HepG2 (cell line): Measurements from ENCODE around the gene FBXO4. TPM values are rescaled to one million over a fixed set of nuclear protein-coding genes. Genes with fewer than 3 reads are reported as not detected.

Experiments
- DMAP1 ChIP-seq: IDR thresholded peaks from 2 replicates; pipeline ENCODE4 v1.6.1; 2016
- DPF2 ChIP-seq: sonication (generic); formaldehyde crosslinking; IDR thresholded peaks from 2 replicates; pipeline ENCODE4 v1.4.0; 2020; ENCODE audit warnings: mild to moderate bottlenecking, low read depth, missing genetic modification reagents, borderline replicate concordance
- GABPA ChIP-seq, 2 experiments: IDR thresholded peaks; 2 replicates each; pipeline ENCODE4 v1.6.1; 2011 to 2016; ENCODE audit warnings: low read depth in 2 of 2, low read length in 1 of 2, missing biosample characterization in 1 of 2, missing genetic modification characterization in 1 of 2
- GZF1 ChIP-seq: sonication (generic); formaldehyde crosslinking; IDR thresholded peaks from 2 replicates; pipeline ENCODE4 v1.5.1; 2020; ENCODE audit warnings: mild to moderate bottlenecking, missing genetic modification reagents
- HOXA7 ChIP-seq: sonication (generic); formaldehyde crosslinking; IDR thresholded peaks from 2 replicates; pipeline ENCODE4 v1.8.1; 2022; ENCODE audit warnings: mild to moderate bottlenecking, missing genetic modification reagents, moderate library complexity
- KLF16 ChIP-seq, 2 experiments: sonication (generic) in 1 of 2; formaldehyde crosslinking in 1 of 2; IDR thresholded peaks; 2 replicates each; pipeline versions ENCODE4 v1.6.1 to v1.8.0; 2016 to 2023; ENCODE audit warnings: missing genetic modification reagents in 2 of 2, missing compliant biosample characterization in 1 of 2
- MED1 ChIP-seq: sonication (generic); formaldehyde crosslinking; IDR thresholded peaks from 2 replicates; pipeline ENCODE4 v1.4.0; 2020; ENCODE audit warnings: missing genetic modification reagents
- MYNN ChIP-seq: sonication (generic); formaldehyde crosslinking; IDR thresholded peaks from 2 replicates; pipeline ENCODE4 v1.4.0; 2020; ENCODE audit warnings: mild to moderate bottlenecking, low read depth, missing genetic modification reagents
- NR3C1 ChIP-seq: sonication (generic); formaldehyde crosslinking; IDR thresholded peaks from 2 replicates; pipeline ENCODE4 v1.4.0; 2020; ENCODE audit warnings: missing genetic modification reagents
- TGIF2 ChIP-seq: IDR thresholded peaks from 2 replicates; pipeline ENCODE4 v1.6.1; 2016; ENCODE audit warnings: control low read depth, missing compliant biosample characterization
- ZFP36L1 ChIP-seq: sonication (generic); formaldehyde crosslinking; IDR thresholded peaks from 2 replicates; pipeline ENCODE4 v1.8.0; 2022; ENCODE audit warnings: mild to moderate bottlenecking, missing genetic modification reagents, moderate library complexity
- ZNF333 ChIP-seq: sonication (generic); formaldehyde crosslinking; IDR thresholded peaks from 2 replicates; pipeline ENCODE4 v1.4.0; 2020; ENCODE audit warnings: mild to moderate bottlenecking, missing genetic modification reagents, borderline replicate concordance
- ZNF34 ChIP-seq: sonication (generic); formaldehyde crosslinking; IDR thresholded peaks from 2 replicates; pipeline ENCODE4 v1.4.0; 2020; ENCODE audit warnings: mild to moderate bottlenecking, missing genetic modification reagents, borderline replicate concordance
- ZSCAN21 ChIP-seq: sonication (generic); formaldehyde crosslinking; IDR thresholded peaks from 2 replicates; pipeline ENCODE4 v1.8.0; 2022; ENCODE audit warnings: mild to moderate bottlenecking, missing genetic modification reagents, moderate library complexity, borderline replicate concordance
- ZSCAN29 ChIP-seq: sonication (generic); formaldehyde crosslinking; conservative IDR thresholded peaks from 2 replicates; pipeline ENCODE4 v1.4.0; 2020; ENCODE audit warnings: mild to moderate bottlenecking, missing genetic modification reagents
- polyA plus RNA-seq, 8 experiments: library from polyadenylated mRNA; depleted of rRNA in 3 of 8; stranded (reverse) in 7 of 8; unstranded in 1 of 8; fragments of >200 nt; fragmentation: Illumina TruSeq in 4 of 8; extraction: Trizol in 4 of 8; gene quantifications; 2 replicates each; pipeline versions ENCODE4 v1.2.1 to v1.2.3, GENCODE V29; 2011 to 2016; ENCODE audit warnings: low read depth in 4 of 8, missing spikeins in 1 of 8, mixed read lengths in 1 of 8; ENCODE audit not compliant: insufficient read depth in 1 of 8
- total RNA-seq, 5 experiments: library from RNA; depleted of rRNA; stranded (reverse); fragments of >200 nt; fragmentation: Illumina TruSeq; extraction: Trizol; gene quantifications; 2 replicates each; pipeline ENCODE4 v1.2.3, GENCODE V29; 2016; ENCODE audit warnings: low read depth in 1 of 5
- TF ChIP-seq, protein P1 (sequence below): sonication (generic); formaldehyde crosslinking; IDR thresholded peaks from 2 replicates; pipeline ENCODE4 v1.8.1; 2022; ENCODE audit warnings: low read depth, mild to moderate bottlenecking, missing genetic modification reagents
- TF ChIP-seq, protein P2 (sequence below): sonication (generic); formaldehyde crosslinking; IDR thresholded peaks from 2 replicates; pipeline ENCODE4 v1.4.0; 2020; ENCODE audit warnings: mild to moderate bottlenecking, missing genetic modification reagents
- TF ChIP-seq, protein P3 (sequence below): sonication (generic); formaldehyde crosslinking; IDR thresholded peaks from 2 replicates; pipeline ENCODE4 v1.4.0; 2020; ENCODE audit warnings: low read depth, mild to moderate bottlenecking, missing genetic modification reagents
- TF ChIP-seq, protein P4 (sequence below): sonication (generic); formaldehyde crosslinking; IDR thresholded peaks from 2 replicates; pipeline ENCODE4 v1.4.0; 2020; ENCODE audit warnings: missing genetic modification reagents
- TF ChIP-seq, protein P5 (sequence below): sonication (generic); formaldehyde crosslinking; IDR thresholded peaks from 2 replicates; pipeline ENCODE4 v1.8.0; 2023; ENCODE audit warnings: mild to moderate bottlenecking, missing genetic modification reagents

Gene FBXO4
- total and polyA plus RNA-seq, 2 of the 13 experiments (the other 11 are each of a cell fraction or from before 2014, with no cell fraction given), result 5.2 to 16.4 TPM

DNA sequence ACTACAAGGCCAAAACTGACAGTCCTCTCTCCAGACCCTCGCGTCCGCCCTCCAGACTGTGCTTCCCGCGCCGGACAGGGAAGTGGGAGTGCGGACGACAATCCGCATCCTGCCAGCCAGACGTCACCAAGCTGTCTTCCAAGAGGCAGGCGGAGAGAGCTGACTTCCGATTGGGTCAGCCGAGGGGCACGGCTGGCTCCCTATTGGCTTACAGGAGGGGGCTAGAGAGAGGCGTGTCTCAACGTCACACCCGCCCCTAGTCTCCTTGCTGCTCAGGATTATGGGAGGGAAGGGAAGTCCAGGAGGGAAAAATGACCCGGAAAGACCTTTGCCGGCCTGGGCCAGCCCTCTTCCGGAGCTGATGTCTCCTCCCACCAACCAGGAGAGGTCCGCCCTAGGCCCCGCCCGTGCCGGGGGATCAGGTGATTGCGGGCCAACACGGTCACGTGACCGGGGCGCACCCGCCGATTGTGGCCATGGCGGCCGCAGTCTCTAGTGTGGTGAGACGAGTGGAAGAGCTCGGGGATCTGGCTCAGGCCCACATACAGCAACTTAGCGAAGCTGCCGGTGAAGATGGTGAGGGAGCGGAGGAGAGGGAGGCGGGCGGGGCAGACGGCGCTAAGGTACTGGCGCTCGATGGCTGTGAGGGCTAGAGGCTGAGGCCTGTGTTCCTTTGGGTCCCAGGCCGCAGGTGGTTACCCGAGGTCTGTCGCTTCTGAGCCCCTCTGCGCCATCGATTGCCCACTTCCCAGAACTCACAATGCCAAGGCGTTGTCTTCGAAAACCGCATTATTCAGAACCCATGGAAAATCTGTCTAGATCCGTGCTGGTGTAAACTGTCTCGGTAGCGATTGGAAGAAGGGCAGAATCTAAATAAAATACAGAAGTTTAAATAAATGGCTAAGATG lies 20.9 kb upstream of the FBXO4 start, which contains the start of gene RIMOC1 (continued):
- TF ChIP-seq KLF16 (CRISPR knock-in tag; IDR thresholded peaks at IDR 0.05), result peak in 1 of 2 experiments; percentile 92; a peak in 2 of 4 replicates
- peak; percentile 93; the same call in 1 of the 2 replicates for TF ChIP-seq TGIF2 (CRISPR knock-in tag)
- TF ChIP-seq ZNF34 (CRISPR knock-in tag), result peak; percentile 54; the same call in 1 of the 2 replicates
- peak; percentile 92 for TF ChIP-seq DMAP1 (CRISPR knock-in tag)
- TF ChIP-seq, protein P1, sequence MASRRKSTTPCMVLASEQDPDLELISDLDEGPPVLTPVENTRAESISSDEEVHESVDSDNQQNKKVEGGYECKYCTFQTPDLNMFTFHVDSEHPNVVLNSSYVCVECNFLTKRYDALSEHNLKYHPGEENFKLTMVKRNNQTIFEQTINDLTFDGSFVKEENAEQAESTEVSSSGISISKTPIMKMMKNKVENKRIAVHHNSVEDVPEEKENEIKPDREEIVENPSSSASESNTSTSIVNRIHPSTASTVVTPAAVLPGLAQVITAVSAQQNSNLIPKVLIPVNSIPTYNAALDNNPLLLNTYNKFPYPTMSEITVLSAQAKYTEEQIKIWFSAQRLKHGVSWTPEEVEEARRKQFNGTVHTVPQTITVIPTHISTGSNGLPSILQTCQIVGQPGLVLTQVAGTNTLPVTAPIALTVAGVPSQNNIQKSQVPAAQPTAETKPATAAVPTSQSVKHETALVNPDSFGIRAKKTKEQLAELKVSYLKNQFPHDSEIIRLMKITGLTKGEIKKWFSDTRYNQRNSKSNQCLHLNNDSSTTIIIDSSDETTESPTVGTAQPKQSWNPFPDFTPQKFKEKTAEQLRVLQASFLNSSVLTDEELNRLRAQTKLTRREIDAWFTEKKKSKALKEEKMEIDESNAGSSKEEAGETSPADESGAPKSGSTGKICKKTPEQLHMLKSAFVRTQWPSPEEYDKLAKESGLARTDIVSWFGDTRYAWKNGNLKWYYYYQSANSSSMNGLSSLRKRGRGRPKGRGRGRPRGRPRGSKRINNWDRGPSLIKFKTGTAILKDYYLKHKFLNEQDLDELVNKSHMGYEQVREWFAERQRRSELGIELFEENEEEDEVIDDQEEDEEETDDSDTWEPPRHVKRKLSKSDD (CRISPR knock-in tag), result peak; percentile 68; the same call in 1 of the 2 replicates
- 0 out of 2 replicates have a peak, but pooled peaks have one; percentile 84 for TF ChIP-seq ZFP36L1 (CRISPR knock-in tag)
- TF ChIP-seq GABPA (IDR thresholded peaks at IDR 0.05; ENCODE audit: low read depth, low read length), result peak; percentile 74
- peak; percentile 95 for TF ChIP-seq GABPA (CRISPR knock-in tag; IDR thresholded peaks at IDR 0.05; ENCODE audit: low read depth)
- no peak for TF ChIP-seq NR3C1 (CRISPR knock-in tag)
- TF ChIP-seq MED1, result peak; percentile 74; the same call in 1 of the 2 replicates
- no peak for TF ChIP-seq HOXA7 (CRISPR knock-in tag)
- TF ChIP-seq, protein P2, sequence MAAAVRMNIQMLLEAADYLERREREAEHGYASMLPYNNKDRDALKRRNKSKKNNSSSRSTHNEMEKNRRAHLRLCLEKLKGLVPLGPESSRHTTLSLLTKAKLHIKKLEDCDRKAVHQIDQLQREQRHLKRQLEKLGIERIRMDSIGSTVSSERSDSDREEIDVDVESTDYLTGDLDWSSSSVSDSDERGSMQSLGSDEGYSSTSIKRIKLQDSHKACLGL (CRISPR knock-in tag), result peak; percentile 79; the same call in 1 of the 2 replicates
- TF ChIP-seq, protein P3, sequence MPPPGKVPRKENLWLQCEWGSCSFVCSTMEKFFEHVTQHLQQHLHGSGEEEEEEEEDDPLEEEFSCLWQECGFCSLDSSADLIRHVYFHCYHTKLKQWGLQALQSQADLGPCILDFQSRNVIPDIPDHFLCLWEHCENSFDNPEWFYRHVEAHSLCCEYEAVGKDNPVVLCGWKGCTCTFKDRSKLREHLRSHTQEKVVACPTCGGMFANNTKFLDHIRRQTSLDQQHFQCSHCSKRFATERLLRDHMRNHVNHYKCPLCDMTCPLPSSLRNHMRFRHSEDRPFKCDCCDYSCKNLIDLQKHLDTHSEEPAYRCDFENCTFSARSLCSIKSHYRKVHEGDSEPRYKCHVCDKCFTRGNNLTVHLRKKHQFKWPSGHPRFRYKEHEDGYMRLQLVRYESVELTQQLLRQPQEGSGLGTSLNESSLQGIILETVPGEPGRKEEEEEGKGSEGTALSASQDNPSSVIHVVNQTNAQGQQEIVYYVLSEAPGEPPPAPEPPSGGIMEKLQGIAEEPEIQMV (CRISPR knock-in tag), result peak; percentile 44; the same call in 1 of the 2 replicates
- TF ChIP-seq GZF1 (CRISPR knock-in tag), result no peak; the same call in 1 of the 2 replicates
- TF ChIP-seq, protein P4, sequence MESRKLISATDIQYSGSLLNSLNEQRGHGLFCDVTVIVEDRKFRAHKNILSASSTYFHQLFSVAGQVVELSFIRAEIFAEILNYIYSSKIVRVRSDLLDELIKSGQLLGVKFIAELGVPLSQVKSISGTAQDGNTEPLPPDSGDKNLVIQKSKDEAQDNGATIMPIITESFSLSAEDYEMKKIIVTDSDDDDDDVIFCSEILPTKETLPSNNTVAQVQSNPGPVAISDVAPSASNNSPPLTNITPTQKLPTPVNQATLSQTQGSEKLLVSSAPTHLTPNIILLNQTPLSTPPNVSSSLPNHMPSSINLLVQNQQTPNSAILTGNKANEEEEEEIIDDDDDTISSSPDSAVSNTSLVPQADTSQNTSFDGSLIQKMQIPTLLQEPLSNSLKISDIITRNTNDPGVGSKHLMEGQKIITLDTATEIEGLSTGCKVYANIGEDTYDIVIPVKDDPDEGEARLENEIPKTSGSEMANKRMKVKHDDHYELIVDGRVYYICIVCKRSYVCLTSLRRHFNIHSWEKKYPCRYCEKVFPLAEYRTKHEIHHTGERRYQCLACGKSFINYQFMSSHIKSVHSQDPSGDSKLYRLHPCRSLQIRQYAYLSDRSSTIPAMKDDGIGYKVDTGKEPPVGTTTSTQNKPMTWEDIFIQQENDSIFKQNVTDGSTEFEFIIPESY (CRISPR knock-in tag), result peak; percentile 16; the same call in 1 of the 2 replicates
- TF ChIP-seq ZNF333 (CRISPR knock-in tag), result peak; percentile 93
- TF ChIP-seq ZSCAN29 (CRISPR knock-in tag), result no peak
- peak; percentile 88 for TF ChIP-seq ZSCAN21 (CRISPR knock-in tag)
- peak; percentile 57; the same call in 1 of the 2 replicates for TF ChIP-seq MYNN (CRISPR knock-in tag)
- no peak for TF ChIP-seq DPF2 (CRISPR knock-in tag)
- TF ChIP-seq, protein P5, sequence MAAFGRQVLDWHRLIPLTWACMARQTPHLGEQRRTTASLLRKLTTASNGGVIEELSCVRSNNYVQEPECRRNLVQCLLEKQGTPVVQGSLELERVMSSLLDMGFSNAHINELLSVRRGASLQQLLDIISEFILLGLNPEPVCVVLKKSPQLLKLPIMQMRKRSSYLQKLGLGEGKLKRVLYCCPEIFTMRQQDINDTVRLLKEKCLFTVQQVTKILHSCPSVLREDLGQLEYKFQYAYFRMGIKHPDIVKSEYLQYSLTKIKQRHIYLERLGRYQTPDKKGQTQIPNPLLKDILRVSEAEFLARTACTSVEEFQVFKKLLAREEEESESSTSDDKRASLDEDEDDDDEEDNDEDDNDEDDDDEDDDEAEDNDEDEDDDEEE, result 0 out of 2 replicates have a peak, but pooled peaks have one; percentile 44
